Activated T-cell treated with anti-CD3 and anti-CD28 coated beads, Interleukin-2, amount 50 U/mL, for 48 hours (primary cell): ENCODE results near the gene HPS6.
"Not testable (repeated sequence)": the region's sequence is repeated elsewhere in the genome, so short reads cannot be mapped to it uniquely, and the experiment has no call there.

ENCODE experiments used
- DNase-seq, 2 experiments: peaks; one replicate each; pipeline ENCODE4 v3.0.0-alpha.2; 2020

Gene HPS6

GRCh38 chr10:102064868-102065560 lies at the start of gene HPS6:
Gene HPS6, plus strand, starts transcription at chr10:102065349. Its CDS starts 126 bp downstream, at chr10:102065475.
- peak; percentile 92 to 94 for DNase-seq

- DNase-seq, result no peak
Measured at GRCh38 chr10:102016416-102016815, 48.7 kb upstream of the HPS6 start.

GRCh38 chr10:102017295-102017694 lies 47.9 kb upstream of the HPS6 start:
- DNase-seq, result no peak

GRCh38 chr10:102020938-102021337 lies 44.2 kb upstream of the HPS6 start:
- DNase-seq, result peak in 1 of 2 experiments; percentile 19

GRCh38 chr10:102024799-102025198 lies 40.4 kb upstream of the HPS6 start:
- DNase-seq, result no peak

- DNase-seq, result no peak
Measured at GRCh38 chr10:102027261-102027660, 37.9 kb upstream of the HPS6 start.

GRCh38 chr10:102033787-102034186 lies 31.4 kb upstream of the HPS6 start:
- no peak for DNase-seq

- not testable (repeated sequence) for DNase-seq
Measured at GRCh38 chr10:102035807-102036206, 29.3 kb upstream of the HPS6 start.

GRCh38 chr10:102038410-102038809 lies 26.7 kb upstream of the HPS6 start:
- no peak for DNase-seq

GRCh38 chr10:102040305-102041050 lies 24.7 kb upstream of the HPS6 start:
- DNase-seq, result no peak

GRCh38 chr10:102045292-102045691 lies 19.9 kb upstream of the HPS6 start:
- no peak for DNase-seq

GRCh38 chr10:102046095-102046494 lies 19.1 kb upstream of the HPS6 start:
- no peak for DNase-seq

GRCh38 chr10:102054881-102055646 lies 10.1 kb upstream of the HPS6 start:
- not testable (repeated sequence) for DNase-seq

- DNase-seq, result peak; percentile 92 to 93
Measured at GRCh38 chr10:102055647-102056419, 9.3 kb upstream of the HPS6 start, which contains the start of gene ARMH3. Gene ARMH3, minus strand, starts transcription at chr10:102056173. Its CDS starts 16,059 bp downstream, at chr10:102040114.

GRCh38 chr10:102059987-102060386 lies 5.2 kb upstream of the HPS6 start:
- DNase-seq, result no peak

GRCh38 chr10:102064503-102064867 lies 664 bp upstream of the HPS6 start:
- DNase-seq, result no peak

GRCh38 chr10:102065561-102066398 lies 631 bp downstream of the HPS6 start:
- DNase-seq, result peak; percentile 40 to 45

GRCh38 chr10:102066399-102067088 lies 1.4 kb downstream of the HPS6 start:
- no peak for DNase-seq

GRCh38 chr10:102067091-102067916 lies 2.2 kb downstream of the HPS6 start:
- DNase-seq, result no peak

GRCh38 chr10:102068216-102068615 lies 3.1 kb downstream of the HPS6 start:
- DNase-seq, result no peak
